B cell (primary cell): ENCODE data around the gene ELAPOR1. TPM values are rescaled to one million over a fixed set of nuclear protein-coding genes. Genes with fewer than 3 reads are reported as not detected.

ENCODE experiments used
- ATAC-seq: fragments of 200-7000 bp; cut with Tn5 transposase; one replicate; pipeline ENCODE4 v1.10.0; 2021; ENCODE audit warnings: low read depth, mild to moderate bottlenecking, moderate number of reproducible peaks, moderate library complexity
- CTCF ChIA-PET: fragments of 350-600 bp; sonication (Branson Sonifier 250); formaldehyde crosslinking; loops from one replicate; lab custom pipeline; 2021; ENCODE audit warnings: antibody characterized with exemption, inconsistent platforms; lab: Charles Lee
- POLR2A ChIA-PET: fragments of 350-600 bp; sonication (Branson Sonifier 250); formaldehyde crosslinking; loops from one replicate; lab custom pipeline; 2021; ENCODE audit warnings: antibody characterized with exemption; lab: Charles Lee
- DNase-seq: peaks from one replicate; pipeline ENCODE4 v3.0.0; 2013
- H2AFZ ChIP-seq: 2 replicates; pipeline ENCODE4 v1.6.1; 2012; ENCODE audit warnings: mild to moderate bottlenecking, low read depth, low read length; ENCODE audit not compliant: insufficient read depth, poor library complexity, severe bottlenecking
- H3K27ac ChIP-seq, 2 donors: 1 replicate in 1 of 2; 2 replicates in 1 of 2; pipeline ENCODE4 v1.5.1; 2012 to 2013; ENCODE audit warnings: low read length in 2 of 2, mild to moderate bottlenecking in 2 of 2, moderate library complexity in 1 of 2
- H3K27me3 ChIP-seq, 4 experiments: fragments of 200-600 bp in 1 of 4; sonication (generic) in 1 of 4; replicated peaks in 1 of 4; 1 replicate in 2 of 4; 2 replicates in 2 of 4; pipeline versions ENCODE4 v1.6.1 to v1.7.0; 2013 to 2016; ENCODE audit warnings: low read length in 3 of 4, mild to moderate bottlenecking in 2 of 4, mixed read lengths in 1 of 4, moderate library complexity in 1 of 4; ENCODE audit not compliant: insufficient read depth in 4 of 4, control insufficient read depth in 3 of 4; ENCODE audit errors: control extremely low read depth in 1 of 4
- H3K36me3 ChIP-seq, 2 experiments: replicated peaks in 1 of 2; 1 replicate in 1 of 2; 2 replicates in 1 of 2; pipeline versions ENCODE4 v1.6.1 to v1.7.1; 2013; ENCODE audit warnings: low read length in 1 of 2; ENCODE audit not compliant: insufficient read depth in 2 of 2, control insufficient read depth in 1 of 2; ENCODE audit errors: control extremely low read depth in 1 of 2, extremely low read depth in 1 of 2
- H3K4me1 ChIP-seq, 2 donors: fragments of 200-600 bp in 1 of 2; sonication (generic) in 1 of 2; 1 replicate in 1 of 2; 2 replicates in 1 of 2; pipeline versions ENCODE4 v1.5.1 to v1.6.1; 2013 to 2017; ENCODE audit warnings: low read length in 2 of 2; ENCODE audit not compliant: control insufficient read depth in 2 of 2, insufficient read depth in 2 of 2
- H3K4me2 ChIP-seq: replicated peaks from 2 replicates; pipeline ENCODE3; 2012; ENCODE audit warnings: mild to moderate bottlenecking, low read depth, low read length; ENCODE audit not compliant: poor library complexity, severe bottlenecking
- H3K4me3 ChIP-seq, 5 experiments: fragments of 200-600 bp in 1 of 5; sonication (generic) in 1 of 5; 1 replicate in 3 of 5; 2 replicates in 2 of 5; pipeline versions ENCODE4 v1.5.1 to v1.7.0; 2011 to 2016; ENCODE audit warnings: low read length in 4 of 5, mild to moderate bottlenecking in 4 of 5, low read depth in 2 of 5, control low read depth in 1 of 5, moderate library complexity in 1 of 5; ENCODE audit not compliant: insufficient read depth in 1 of 5; ENCODE audit errors: control extremely low read depth in 1 of 5, extremely low read depth in 1 of 5
- H3K79me2 ChIP-seq: fragments of 200-600 bp; sonication (generic); one replicate; pipeline ENCODE4 v1.6.0; 2016; ENCODE audit warnings: low read length; ENCODE audit not compliant: control insufficient read depth, insufficient read depth
- H3K9ac ChIP-seq: fragments of 200-600 bp; sonication (generic); 2 replicates; pipeline ENCODE4 v1.6.1; 2017; ENCODE audit warnings: mild to moderate bottlenecking, low read length, moderate library complexity
- H3K9me3 ChIP-seq, 3 donors: one replicate each; pipeline versions ENCODE4 v1.6.1 to v1.7.1; 2013; ENCODE audit warnings: low read length in 2 of 3; ENCODE audit not compliant: control insufficient read depth in 2 of 3, insufficient read depth in 1 of 3; ENCODE audit errors: control extremely low read depth in 1 of 3
- H4K20me1 ChIP-seq: 2 replicates; pipeline ENCODE4 v1.6.0; 2012; ENCODE audit warnings: mild to moderate bottlenecking, low read length; ENCODE audit not compliant: insufficient read depth, control insufficient read depth, poor library complexity, severe bottlenecking
- H3K27ac Mint-ChIP-seq: one replicate; pipeline ENCODE4 v1.8.0; 2021; ENCODE audit warnings: mixed read lengths
- H3K27me3 Mint-ChIP-seq: one replicate; pipeline ENCODE4 v1.8.0; 2021; ENCODE audit warnings: mixed read lengths
- H3K4me1 Mint-ChIP-seq: one replicate; pipeline ENCODE4 v1.8.0; 2021; ENCODE audit warnings: mixed read lengths
- H3K4me3 Mint-ChIP-seq: one replicate; pipeline ENCODE4 v1.8.0; 2021; ENCODE audit warnings: mixed read lengths
- H3K9me3 Mint-ChIP-seq: one replicate; pipeline ENCODE4 v1.8.0; 2022; ENCODE audit warnings: mixed read lengths; ENCODE audit not compliant: insufficient read depth
- EZH2 ChIP-seq: IDR thresholded peaks from 2 replicates; pipeline ENCODE4 v1.6.1; 2012; ENCODE audit warnings: borderline replicate concordance, low read depth, mild to moderate bottlenecking, moderate library complexity, low read length; ENCODE audit not compliant: insufficient read depth, poor library complexity, severe bottlenecking
- WGBS: methylation state at CpG from one replicate; pipeline ENCODE4 v1.1.5; 2013; ENCODE audit warnings: missing lambda C conversion rate; ENCODE audit not compliant: insufficient coverage; 5-methylcytosine and 5-hydroxymethylcytosine counted together
- intact Hi-C: fragments of 100-400 bp; cut with micrococcal nuclease; formaldehyde crosslinking; loops from one replicate; pipeline ENCODE4 v1.10.0; 2022
- polyA plus RNA-seq: library from polyadenylated mRNA; depleted of rRNA; stranded (reverse); fragments of >200 nt; gene quantifications from 2 replicates; pipeline ENCODE4 v1.2.3, GENCODE V29; 2012
- total RNA-seq, 2 donors: library from RNA; stranded (reverse); fragments of 120-200 nt in 1 of 2; gene quantifications; 1 replicate in 1 of 2; 2 replicates in 1 of 2; pipeline versions ENCODE4 v1.2.3 to v1.2.4, GENCODE V29; 2013 to 2022
- TF ChIP-seq, protein P1 (sequence below): fragments of 200-600 bp; IDR thresholded peaks from one replicate; pipeline ENCODE4 v1.8.0; 2022; ENCODE audit warnings: antibody characterized with exemption, mild to moderate bottlenecking

Gene ELAPOR1
- total and polyA plus RNA-seq, 2 donors (not counting 1 experiment from before 2014, with no cell fraction given) = 2.2 to 2.3 TPM

DNA sequence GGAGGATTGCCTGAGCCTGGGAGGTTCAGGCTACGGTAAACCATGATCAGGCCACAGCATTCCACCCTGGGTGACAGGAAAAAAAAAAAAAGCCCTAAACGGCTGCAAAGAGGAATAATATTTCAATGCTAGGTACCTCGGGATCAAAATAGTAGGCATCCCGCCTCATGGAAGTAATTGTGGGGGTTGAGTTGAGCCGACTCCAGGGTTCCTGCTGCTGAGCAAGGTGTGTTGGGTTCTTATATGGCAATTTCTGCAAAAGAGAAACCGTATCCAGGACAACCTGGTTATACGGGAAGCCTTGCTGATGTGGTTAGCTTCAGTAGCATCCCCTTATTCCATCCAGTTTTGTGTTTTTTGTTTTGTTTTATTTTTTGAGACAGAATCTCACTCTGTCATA, 6.1 kb upstream of the ELAPOR1 start:
- 92% methylated on average over 5 of the region's 7 CpGs for WGBS
- no peaks in the 10 kb centered on the region for H4K20me1 ChIP-seq
- ChIA-PET CTCF (interaction anchor here (0.6 kb wide), 1 partner anchor 8 kb away, joined by 5 read pairs; no protein-coding TSS in a partner anchor), POLR2A (no interaction called here)
- H3K27ac ChIP-seq = no peak overlapping the region
- no peaks in the 10 kb centered on the region for H3K27me3 ChIP-seq
- H2AFZ ChIP-seq = no peak overlapping the region
- H3K27ac Mint-ChIP-seq = no peak overlapping the region
- no peak overlapping the region for H3K4me3 Mint-ChIP-seq
- no peaks in the 10 kb centered on the region for H3K36me3 ChIP-seq
- no peaks in the 10 kb centered on the region for H3K9me3 ChIP-seq
- H3K27me3 Mint-ChIP-seq = no peaks in the 10 kb centered on the region
- peaks cover 7% of the 10 kb centered on the region in 2 donors for H3K4me1 ChIP-seq
- H3K4me3 ChIP-seq = no peak overlapping the region
- ATAC-seq (no peak), DNase-seq (no peak)
- H3K9me3 Mint-ChIP-seq = no peaks in the 10 kb centered on the region
- no peak for TF ChIP-seq EZH2
- TF ChIP-seq, protein P1, sequence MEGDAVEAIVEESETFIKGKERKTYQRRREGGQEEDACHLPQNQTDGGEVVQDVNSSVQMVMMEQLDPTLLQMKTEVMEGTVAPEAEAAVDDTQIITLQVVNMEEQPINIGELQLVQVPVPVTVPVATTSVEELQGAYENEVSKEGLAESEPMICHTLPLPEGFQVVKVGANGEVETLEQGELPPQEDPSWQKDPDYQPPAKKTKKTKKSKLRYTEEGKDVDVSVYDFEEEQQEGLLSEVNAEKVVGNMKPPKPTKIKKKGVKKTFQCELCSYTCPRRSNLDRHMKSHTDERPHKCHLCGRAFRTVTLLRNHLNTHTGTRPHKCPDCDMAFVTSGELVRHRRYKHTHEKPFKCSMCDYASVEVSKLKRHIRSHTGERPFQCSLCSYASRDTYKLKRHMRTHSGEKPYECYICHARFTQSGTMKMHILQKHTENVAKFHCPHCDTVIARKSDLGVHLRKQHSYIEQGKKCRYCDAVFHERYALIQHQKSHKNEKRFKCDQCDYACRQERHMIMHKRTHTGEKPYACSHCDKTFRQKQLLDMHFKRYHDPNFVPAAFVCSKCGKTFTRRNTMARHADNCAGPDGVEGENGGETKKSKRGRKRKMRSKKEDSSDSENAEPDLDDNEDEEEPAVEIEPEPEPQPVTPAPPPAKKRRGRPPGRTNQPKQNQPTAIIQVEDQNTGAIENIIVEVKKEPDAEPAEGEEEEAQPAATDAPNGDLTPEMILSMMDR = no peak
- peaks cover 22% of the 10 kb centered on the region for H3K79me2 ChIP-seq
- H3K9ac ChIP-seq = no peak overlapping the region
- H3K4me2 ChIP-seq = no peak overlapping the region
- intact Hi-C loops = no loop called here
- H3K4me1 Mint-ChIP-seq = peaks cover 7% of the 10 kb centered on the region

DNA sequence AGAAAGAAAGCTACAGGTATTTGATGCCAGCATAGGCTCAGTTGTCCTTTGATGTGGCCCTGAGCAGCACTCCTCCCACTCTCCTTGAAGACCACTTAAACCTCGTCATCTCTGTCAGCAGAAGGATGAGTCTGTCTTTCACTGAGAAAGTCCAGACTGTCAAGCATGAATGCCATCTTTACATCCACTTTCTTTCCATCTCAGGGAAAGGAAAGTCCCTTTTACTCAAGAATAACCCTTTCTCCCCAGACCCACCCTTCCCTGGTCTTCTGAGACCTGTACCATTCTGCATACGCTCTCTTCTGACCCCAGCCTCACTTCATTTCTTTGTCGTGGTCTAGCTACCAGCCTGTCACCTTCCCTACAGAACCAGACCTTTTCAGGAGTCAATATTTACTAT, 4.0 kb upstream of the ELAPOR1 start:
- H3K27ac Mint-ChIP-seq = no peak overlapping the region
- no peak overlapping the region for H3K4me3 Mint-ChIP-seq
- H3K4me3 ChIP-seq = no peak overlapping the region
- no peak overlapping the region for H2AFZ ChIP-seq
- DNase-seq (no peak), ATAC-seq (no peak)
- peaks cover 15% of the 10 kb centered on the region for H3K79me2 ChIP-seq
- no peak overlapping the region for H3K27ac ChIP-seq
- H3K27me3 ChIP-seq = peaks cover 0 to 9% (median 7%) of the 10 kb centered on the region in 4 experiments
- 68% methylated on average over 3 of the region's 3 CpGs for WGBS
- H3K4me1 Mint-ChIP-seq = peaks cover 27% of the 10 kb centered on the region
- no peaks in the 10 kb centered on the region for H4K20me1 ChIP-seq
- no peak overlapping the region for H3K9ac ChIP-seq
- POLR2A ChIA-PET = interaction anchor here (4.8 kb wide), 1 partner anchor 9 kb away, joined by 27 read pairs; no protein-coding TSS in a partner anchor
- H3K36me3 ChIP-seq = no peaks in the 10 kb centered on the region
- no peak overlapping the region for H3K4me2 ChIP-seq
- peaks cover 25 to 26% of the 10 kb centered on the region in 2 donors for H3K4me1 ChIP-seq
- intact Hi-C loops = loop anchor here (5.0 kb wide), 4 partner anchors 82 to 553 kb away; partner anchors contain the start of genes SORT1 and STXBP3
- peaks cover 11% of the 10 kb centered on the region for H3K27me3 Mint-ChIP-seq
- TF ChIP-seq, protein P1 = no peak
- TF ChIP-seq EZH2 = no peak
- CTCF ChIA-PET = interaction anchor here (1.1 to 5.7 kb wide), 3 partner anchors 10 to 103 kb away, joined by 3 to 64 read pairs (median 19); partner anchors contain the start of gene SARS1
- H3K9me3 Mint-ChIP-seq = no peaks in the 10 kb centered on the region
- H3K9me3 ChIP-seq = peaks cover 0 to 6% (median 0%) of the 10 kb centered on the region in 3 donors
